IMR-90 (cell line): Measurements from ENCODE around the gene RPA3. TPM values are rescaled to one million over a fixed set of nuclear protein-coding genes. Genes with fewer than 3 reads are reported as not detected.

ENCODE experiments used
- ATAC-seq: fragments of 200-7000 bp; cut with Tn5 transposase; 2 replicates; pipeline ENCODE4 v1.9.1; 2020; ENCODE audit warnings: low read depth, mild to moderate bottlenecking, moderate library complexity
- BruUV-seq: library from RNA; stranded (reverse); fragments of 400-500 nt; replicated peaks from 2 replicates; lab custom pipeline; 2021; lab: Mats Ljungman, UMichigan
- CTCF ChIA-PET: fragments of 300-600 bp; formaldehyde crosslinking; extraction: SDS; loops from one replicate; lab custom pipeline; 2021; ENCODE audit warnings: antibody characterized with exemption; lab: Yijun Ruan, JAX
- POLR2A ChIA-PET: fragments of 300-600 bp; sonication (Branson Sonifier 250); formaldehyde crosslinking; loops from one replicate; lab custom pipeline; 2022; ENCODE audit warnings: antibody characterized with exemption; ENCODE audit not compliant: unreplicated experiment; lab: Charles Lee
- DNase-seq: peaks from one replicate; pipeline ENCODE4 v3.0.0; 2013
- H2AFZ ChIP-seq: replicated peaks from 2 replicates; pipeline ENCODE3; 2013; ENCODE audit warnings: low read length, mild to moderate bottlenecking; ENCODE audit not compliant: poor library complexity
- H2AK5ac ChIP-seq: 2 replicates; pipeline ENCODE4 v1.6.1; 2013; ENCODE audit warnings: low read depth, low read length, inconsistent platforms
- H2AK9ac ChIP-seq: replicated peaks from 2 replicates; pipeline ENCODE3; 2013; ENCODE audit warnings: mild to moderate bottlenecking, low read depth, low read length, moderate library complexity; ENCODE audit not compliant: poor library complexity
- H2BK120ac ChIP-seq: 2 replicates; pipeline ENCODE4 v1.6.1; 2013; ENCODE audit warnings: low read depth, low read length, inconsistent platforms
- H2BK15ac ChIP-seq: 3 replicates; pipeline ENCODE4 v1.6.1; 2013; ENCODE audit warnings: low read depth, low read length, inconsistent platforms
- H2BK20ac ChIP-seq: 2 replicates; pipeline ENCODE4 v1.6.1; 2013; ENCODE audit warnings: low read depth, mild to moderate bottlenecking, inconsistent platforms, low read length, moderate library complexity
- H2BK5ac ChIP-seq: 2 replicates; pipeline ENCODE4 v1.6.1; 2013; ENCODE audit warnings: mild to moderate bottlenecking, low read depth, low read length, inconsistent platforms; ENCODE audit not compliant: poor library complexity, severe bottlenecking
- H3K14ac ChIP-seq: replicated peaks from 2 replicates; pipeline ENCODE4 v1.6.1; 2013; ENCODE audit warnings: low read depth, low read length, inconsistent platforms
- H3K18ac ChIP-seq: 2 replicates; pipeline ENCODE4 v1.6.1; 2013; ENCODE audit warnings: low read depth, low read length, control low read depth
- H3K23ac ChIP-seq: 2 replicates; pipeline ENCODE4 v1.6.1; 2013; ENCODE audit warnings: low read depth, low read length, inconsistent platforms
- H3K27ac ChIP-seq: 2 replicates; pipeline ENCODE4 v1.5.1; 2013; ENCODE audit warnings: mild to moderate bottlenecking, control low read depth, low read length; ENCODE audit not compliant: insufficient read depth
- H3K27me3 ChIP-seq: 2 replicates; pipeline ENCODE4 v1.6.1; 2013; ENCODE audit warnings: low read length; ENCODE audit not compliant: control insufficient read depth, insufficient read depth
- H3K36me3 ChIP-seq: 2 replicates; pipeline ENCODE4 v1.6.1; 2013; ENCODE audit warnings: low read length, mixed read lengths; ENCODE audit not compliant: control insufficient read depth, insufficient read depth
- H3K4ac ChIP-seq: 2 replicates; pipeline ENCODE4 v1.6.1; 2013; ENCODE audit warnings: low read depth, low read length, inconsistent platforms
- H3K4me1 ChIP-seq: 2 replicates; pipeline ENCODE4 v1.6.1; 2013; ENCODE audit warnings: low read length, mixed read lengths; ENCODE audit not compliant: control insufficient read depth, insufficient read depth
- H3K4me2 ChIP-seq: 2 replicates; pipeline ENCODE4 v1.6.1; 2013; ENCODE audit warnings: low read depth, mild to moderate bottlenecking, control low read depth, low read length, moderate library complexity
- H3K4me3 ChIP-seq: 2 replicates; pipeline ENCODE4 v1.5.1; 2013; ENCODE audit warnings: low read depth, mild to moderate bottlenecking, control low read depth, low read length, moderate library complexity; ENCODE audit not compliant: insufficient read depth
- H3K56ac ChIP-seq: 2 replicates; pipeline ENCODE4 v1.6.1; 2013; ENCODE audit warnings: low read length, inconsistent platforms; ENCODE audit not compliant: insufficient read depth; ENCODE audit errors: extremely low read depth
- H3K79me1 ChIP-seq, 2 experiments: 2 replicates each; pipeline ENCODE4 v1.6.1; 2013; ENCODE audit warnings: low read length in 2 of 2, inconsistent platforms in 1 of 2, low read depth in 1 of 2
- H3K9ac ChIP-seq: 2 replicates; pipeline ENCODE4 v1.6.1; 2013; ENCODE audit warnings: low read depth, low read length, control low read depth
- H3K9me1 ChIP-seq: 2 replicates; pipeline ENCODE4 v1.6.1; 2013; ENCODE audit warnings: low read length, inconsistent platforms; ENCODE audit not compliant: insufficient read depth
- H3K9me3 ChIP-seq: 2 replicates; pipeline ENCODE4 v1.6.1; 2013; ENCODE audit warnings: low read length; ENCODE audit not compliant: control insufficient read depth, insufficient read depth
- H4K20me1 ChIP-seq: 2 replicates; pipeline ENCODE4 v1.6.1; 2013; ENCODE audit warnings: low read length, inconsistent platforms; ENCODE audit not compliant: insufficient read depth
- H4K5ac ChIP-seq: 2 replicates; pipeline ENCODE4 v1.6.1; 2013; ENCODE audit warnings: mild to moderate bottlenecking, low read depth, low read length, control low read depth
- H4K8ac ChIP-seq, 2 experiments: 2 replicates each; pipeline ENCODE4 v1.6.1; 2013; ENCODE audit warnings: low read depth in 2 of 2, low read length in 2 of 2, control low read depth in 1 of 2, inconsistent platforms in 1 of 2
- H4K91ac ChIP-seq: 2 replicates; pipeline ENCODE4 v1.6.1; 2013; ENCODE audit warnings: low read depth, low read length, inconsistent platforms; ENCODE audit not compliant: insufficient read depth
- MAZ ChIP-seq: IDR thresholded peaks from 2 replicates; pipeline ENCODE4 v1.6.1; 2012; ENCODE audit warnings: low read depth, mild to moderate bottlenecking, low read length, improper control_type of control experiment, moderate library complexity, borderline replicate concordance
- RAD21 ChIP-seq: IDR thresholded peaks from 2 replicates; pipeline ENCODE4 v1.6.1; 2012; ENCODE audit warnings: low read length, improper control_type of control experiment
- SMC3 ChIP-seq: fragments of 150-350 bp; IDR thresholded peaks from 2 replicates; pipeline ENCODE4 v1.6.1; 2016; ENCODE audit warnings: low read depth, mild to moderate bottlenecking, antibody characterized with exemption, low read length, moderate library complexity
- WGBS, 2 experiments: methylation state at CpG; one replicate each; pipeline versions ENCODE4 v1.1.5 to v1.1.7; 2013; ENCODE audit warnings: missing lambda C conversion rate in 2 of 2; ENCODE audit not compliant: insufficient read length in 1 of 2; ENCODE audit errors: extremely low coverage in 2 of 2; 5-methylcytosine and 5-hydroxymethylcytosine counted together
- dilution Hi-C: fragments of 300-500 bp; cut with HindIII; formaldehyde crosslinking; loops from one replicate; pipeline ENCODE4 v1.14.3; 2018; ENCODE audit warnings: low sequenced_read_pairs; ENCODE audit not compliant: unreplicated experiment
- in situ Hi-C: fragments of 300-500 bp; cut with MboI; formaldehyde crosslinking; loops from 3 replicates; pipeline ENCODE4 v1.14.3; 2019; ENCODE audit warnings: low sequenced_read_pairs, inconsistent platforms, mixed read lengths
- intact Hi-C: fragments of 100-400 bp; cut with micrococcal nuclease; formaldehyde crosslinking; loops from 2 replicates; pipeline ENCODE4 v1.10.0; 2022
- polyA plus RNA-seq, 3 experiments: library from polyadenylated mRNA; depleted of rRNA; stranded (reverse); fragments of >200 nt; gene quantifications; 2 replicates each; pipeline ENCODE4 v1.2.3, GENCODE V29; 2012; ENCODE audit warnings: low replicate concordance in 1 of 3
- total RNA-seq: library from RNA; depleted of rRNA; stranded (reverse); fragments of >200 nt; gene quantifications from 2 replicates; pipeline ENCODE4 v1.2.3, GENCODE V29; 2012
- TF ChIP-seq, protein P1 (sequence below): conservative IDR thresholded peaks from 2 replicates; pipeline ENCODE4 v1.5.1; 2012; ENCODE audit warnings: mild to moderate bottlenecking, low read depth, low read length, improper control_type of control experiment

RPA3 gene
- total and polyA plus RNA-seq, 2 of the 4 experiments (the other 2 are of a cell fraction), result 12.7 to 21.1 TPM

DNA sequence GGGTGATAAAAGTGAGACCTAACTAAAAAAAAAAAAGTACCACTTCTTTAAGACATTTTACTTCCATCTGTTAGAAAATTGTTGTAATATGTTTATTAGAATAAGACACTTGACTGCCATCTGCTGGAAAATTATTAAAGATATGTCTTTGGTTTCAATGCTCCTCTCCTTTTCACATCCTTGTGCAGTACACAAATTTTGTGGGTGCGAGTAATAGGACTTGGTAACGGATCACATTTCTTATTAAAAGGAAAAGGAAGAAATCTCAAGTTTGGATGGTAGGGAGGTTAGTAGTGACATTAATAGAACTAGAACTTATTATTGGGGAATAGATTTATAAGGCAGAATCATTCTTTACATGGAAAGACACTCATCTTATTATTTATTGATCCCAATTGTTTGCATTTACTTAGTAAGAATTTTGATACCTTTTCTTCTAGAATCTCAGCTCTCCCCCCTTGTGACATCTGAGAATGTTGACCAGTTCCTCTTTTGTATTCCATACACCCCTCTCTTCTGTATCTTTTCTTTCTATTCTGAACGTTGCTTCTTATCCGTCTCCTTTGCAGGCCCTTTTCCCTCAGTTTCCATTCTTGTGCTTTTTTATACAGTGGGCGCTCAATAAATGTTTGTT, 43.0 kb upstream of the RPA3 start:
- ATAC-seq (no peak), DNase-seq (peak; percentile 66)
- H3K4ac ChIP-seq, result no peak overlapping the region
- ChIA-PET CTCF (interaction anchor here (0.6 to 2.5 kb wide), 4 partner anchors 12 to 211 kb away, joined by 3 to 12 read pairs (median 6); no protein-coding TSS in a partner anchor), POLR2A (no interaction called here)
- no peak overlapping the region for H3K4me3 ChIP-seq
- H3K56ac ChIP-seq, result no peak overlapping the region
- H3K27me3 ChIP-seq, result no peaks in the 10 kb centered on the region
- H2BK15ac ChIP-seq, result no peak overlapping the region
- H4K91ac ChIP-seq, result no peak overlapping the region
- H3K27ac ChIP-seq, result no peak overlapping the region
- H4K8ac ChIP-seq, result no peak overlapping the region
- no peak overlapping the region for H3K9ac ChIP-seq
- H2AK5ac ChIP-seq, result no peak overlapping the region
- H3K36me3 ChIP-seq, result no peaks in the 10 kb centered on the region
- no peaks in the 10 kb centered on the region; a peak in 1 of 4 replicates for H3K79me1 ChIP-seq
- H2AFZ ChIP-seq, result no peak overlapping the region
- no peak overlapping the region for H2BK5ac ChIP-seq
- H3K9me3 ChIP-seq, result no peaks in the 10 kb centered on the region
- H3K9me1 ChIP-seq, result no peaks in the 10 kb centered on the region
- no peak overlapping the region for H3K18ac ChIP-seq
- H3K14ac ChIP-seq, result no peak overlapping the region
- BruUV-seq, result no TSS peak
- H3K4me1 ChIP-seq, result no peaks in the 10 kb centered on the region; the same call in 1 of the 2 replicates
- no peak overlapping the region for H2BK120ac ChIP-seq
- TF ChIP-seq MAZ (no peak), RAD21 (peak; percentile 48), SMC3 (peak; percentile 42)
- TF ChIP-seq, protein P1, sequence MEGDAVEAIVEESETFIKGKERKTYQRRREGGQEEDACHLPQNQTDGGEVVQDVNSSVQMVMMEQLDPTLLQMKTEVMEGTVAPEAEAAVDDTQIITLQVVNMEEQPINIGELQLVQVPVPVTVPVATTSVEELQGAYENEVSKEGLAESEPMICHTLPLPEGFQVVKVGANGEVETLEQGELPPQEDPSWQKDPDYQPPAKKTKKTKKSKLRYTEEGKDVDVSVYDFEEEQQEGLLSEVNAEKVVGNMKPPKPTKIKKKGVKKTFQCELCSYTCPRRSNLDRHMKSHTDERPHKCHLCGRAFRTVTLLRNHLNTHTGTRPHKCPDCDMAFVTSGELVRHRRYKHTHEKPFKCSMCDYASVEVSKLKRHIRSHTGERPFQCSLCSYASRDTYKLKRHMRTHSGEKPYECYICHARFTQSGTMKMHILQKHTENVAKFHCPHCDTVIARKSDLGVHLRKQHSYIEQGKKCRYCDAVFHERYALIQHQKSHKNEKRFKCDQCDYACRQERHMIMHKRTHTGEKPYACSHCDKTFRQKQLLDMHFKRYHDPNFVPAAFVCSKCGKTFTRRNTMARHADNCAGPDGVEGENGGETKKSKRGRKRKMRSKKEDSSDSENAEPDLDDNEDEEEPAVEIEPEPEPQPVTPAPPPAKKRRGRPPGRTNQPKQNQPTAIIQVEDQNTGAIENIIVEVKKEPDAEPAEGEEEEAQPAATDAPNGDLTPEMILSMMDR, result peak; percentile 50
- dilution Hi-C loops, result no loop called here
- intact Hi-C loops, result loop anchor here (1.0 to 5.0 kb wide), 5 partner anchors 64 to 456 kb away; partner anchors contain the start of gene UMAD1
- no peaks in the 10 kb centered on the region for H4K20me1 ChIP-seq
- H2BK20ac ChIP-seq, result no peak overlapping the region
- no CpG with 5 or more reads among the region's 5 CpGs for WGBS, 2 experiments
- in situ Hi-C loops, result loop anchor here (25.0 kb wide), 1 partner anchor 324 kb away; no protein-coding TSS in a partner anchor
- no peak overlapping the region for H3K23ac ChIP-seq
- peak overlapping the region; percentile 97; the same call in 1 of the 2 replicates for H3K4me2 ChIP-seq
- no peak overlapping the region for H2AK9ac ChIP-seq
- H4K5ac ChIP-seq, result no peak overlapping the region
